Ovary (tissue), 9 donors: ENCODE results near the gene NUPR1. TPM values are rescaled to one million over a fixed set of nuclear protein-coding genes. Genes with fewer than 3 reads are reported as not detected.

Experiments used
- DNase-seq, 5 donors: peaks; one replicate each; pipeline ENCODE4 v3.0.0-alpha.2; 2019 to 2020
- H3K27ac ChIP-seq, 2 donors: fragments of 200-600 bp; one replicate each; pipeline versions ENCODE4 v1.5.1 to v1.8.0; 2019 to 2022
- H3K27me3 ChIP-seq: fragments of 200-600 bp; one replicate; pipeline ENCODE4 v1.8.0; 2022
- H3K36me3 ChIP-seq: fragments of 200-600 bp; sonication (generic); one replicate; pipeline ENCODE4 v1.5.1; 2019
- H3K4me1 ChIP-seq: one replicate; pipeline ENCODE4 v1.8.1; 2013; ENCODE audit warnings: mild to moderate bottlenecking, moderate library complexity; ENCODE audit not compliant: insufficient read depth
- H3K4me3 ChIP-seq: fragments of 200-600 bp; sonication (generic); one replicate; pipeline ENCODE4 v1.5.1; 2017
- H3K9me3 ChIP-seq, 2 donors: fragments of 200-600 bp in 1 of 2; sonication (generic) in 1 of 2; one replicate each; pipeline versions ENCODE4 v1.5.1 to v1.8.1; 2013 to 2019; ENCODE audit warnings: mild to moderate bottlenecking in 1 of 2, moderate library complexity in 1 of 2
- EP300 ChIP-seq: sonication (generic); formaldehyde crosslinking; IDR thresholded peaks from one replicate; pipeline ENCODE4 v1.6.1; 2017; ENCODE audit warnings: antibody characterized with exemption
- POLR2A ChIP-seq: fragments of 450-650 bp; IDR thresholded peaks from one replicate; pipeline ENCODE4 v1.6.1; 2017; ENCODE audit warnings: antibody characterized with exemption, mild to moderate bottlenecking, moderate library complexity
- WGBS, 3 donors: extraction: QIAGEN DNeasy Blood & Tissue Kit in 1 of 3; methylation state at CpG; one replicate each; pipeline versions ENCODE4 v1.1.5 to v1.1.7; 2013 to 2017; 5-methylcytosine and 5-hydroxymethylcytosine counted together
- intact Hi-C, 4 donors: fragments of 100-400 bp; cut with DNase I; formaldehyde crosslinking; loops; one replicate each; pipeline versions ENCODE4 v1.11.0 to v1.15.1; 2022 to 2023
- polyA plus RNA-seq, 2 donors: library from polyadenylated mRNA; stranded (reverse); fragments of 200-250 nt in 1 of 2; fragments of 350-450 nt in 1 of 2; fragmentation: Illumina TruSeq in 1 of 2; extraction: RNeasy Lipid Tissue Mini Kit (QIAGEN cat#74804) in 1 of 2; gene quantifications; one replicate each; pipeline ENCODE4 v1.2.3, GENCODE V29; 2013 to 2014
- total RNA-seq, 7 donors: library from RNA; depleted of rRNA in 2 of 7; stranded (reverse); fragments of >200 nt in 2 of 7; fragmentation: NEBNext Ultra II Directional in 3 of 7; extraction: Animal tissue kit (Norgen Biotek cat#: 25700) in 3 of 7; gene quantifications; one replicate each; pipeline versions ENCODE4 v1.1.0 to v1.2.4, GENCODE V29; 2016 to 2023
- TF ChIP-seq, protein P1 (sequence below), 3 donors: fragments of 450-650 bp in 2 of 3; fragments of 200-600 bp in 1 of 3; IDR thresholded peaks; one replicate each; pipeline versions ENCODE4 v1.5.1 to v1.8.0; 2016 to 2022; ENCODE audit warnings: antibody characterized with exemption in 3 of 3, mild to moderate bottlenecking in 1 of 3
- donor health status: DM: no; HTN: no; CAD: no; lungs with moderate emphysema.
- donor health status: DM: no; HTN: no; CAD: no.
- donor health status: Bipolar disorder and iron deficiency.
- donor health status: DM: yes; HTN: yes; CAD: no.
- donor health status: DM: no; HTN: no; CAD: no.
- donor health status: DM: yes; HTN: yes; CAD: no.

The NUPR1 gene
- total and polyA plus RNA-seq, 9 donors = 25.5 to 366 (median 129) TPM

DNA sequence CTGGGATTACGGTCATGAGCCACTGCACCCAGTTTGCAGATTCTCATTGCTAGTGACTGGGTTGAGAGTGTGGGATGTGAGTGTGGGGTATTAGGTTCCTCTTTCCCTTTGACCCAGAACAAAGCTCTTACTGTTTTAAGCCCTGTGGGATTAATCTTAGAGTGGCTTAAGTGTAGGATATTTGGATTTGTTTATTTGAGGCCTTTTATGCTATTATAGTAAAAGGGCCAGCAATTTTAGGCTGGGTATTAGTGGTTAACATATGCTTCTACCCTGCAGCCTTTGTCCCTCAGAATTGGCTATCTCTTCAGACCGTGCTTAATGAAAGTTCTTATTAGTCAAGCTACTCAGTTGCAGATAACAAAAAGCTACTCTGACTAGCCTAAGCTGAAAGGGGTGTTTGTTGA lies 18.1 kb upstream of the NUPR1 start:
- no peak for DNase-seq
- no peaks in the 10 kb centered on the region for H3K9me3 ChIP-seq

DNA sequence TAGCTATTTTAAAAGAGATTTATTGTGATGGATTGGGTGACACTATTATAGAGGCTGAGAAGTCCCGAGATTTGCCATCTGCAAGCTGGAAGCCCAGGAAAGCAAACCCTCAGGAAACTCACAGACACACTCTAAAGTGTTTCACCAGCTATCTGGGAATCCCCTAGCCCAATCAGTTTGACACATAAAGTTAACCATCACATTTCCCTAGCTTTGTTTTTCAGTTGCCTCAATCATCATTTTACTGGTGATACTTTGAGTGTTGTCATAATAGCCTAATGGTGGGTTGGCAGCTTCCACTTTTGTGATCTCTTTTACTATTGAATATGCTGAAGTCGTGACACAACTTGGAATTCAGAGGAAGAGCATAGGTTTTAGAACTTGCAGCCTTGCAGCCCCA lies 16.8 kb upstream of the NUPR1 start:
- Histone ChIP-seq H3K4me3 (no peak overlapping the region), H3K9me3 (no peaks in the 10 kb centered on the region), H3K27ac (no peak overlapping the region), H3K27me3 (no peaks in the 10 kb centered on the region), H3K36me3 (no peaks in the 10 kb centered on the region), H3K4me1 (no peaks in the 10 kb centered on the region)
- TF ChIP-seq EP300 = no peak
- TF ChIP-seq, protein P1, sequence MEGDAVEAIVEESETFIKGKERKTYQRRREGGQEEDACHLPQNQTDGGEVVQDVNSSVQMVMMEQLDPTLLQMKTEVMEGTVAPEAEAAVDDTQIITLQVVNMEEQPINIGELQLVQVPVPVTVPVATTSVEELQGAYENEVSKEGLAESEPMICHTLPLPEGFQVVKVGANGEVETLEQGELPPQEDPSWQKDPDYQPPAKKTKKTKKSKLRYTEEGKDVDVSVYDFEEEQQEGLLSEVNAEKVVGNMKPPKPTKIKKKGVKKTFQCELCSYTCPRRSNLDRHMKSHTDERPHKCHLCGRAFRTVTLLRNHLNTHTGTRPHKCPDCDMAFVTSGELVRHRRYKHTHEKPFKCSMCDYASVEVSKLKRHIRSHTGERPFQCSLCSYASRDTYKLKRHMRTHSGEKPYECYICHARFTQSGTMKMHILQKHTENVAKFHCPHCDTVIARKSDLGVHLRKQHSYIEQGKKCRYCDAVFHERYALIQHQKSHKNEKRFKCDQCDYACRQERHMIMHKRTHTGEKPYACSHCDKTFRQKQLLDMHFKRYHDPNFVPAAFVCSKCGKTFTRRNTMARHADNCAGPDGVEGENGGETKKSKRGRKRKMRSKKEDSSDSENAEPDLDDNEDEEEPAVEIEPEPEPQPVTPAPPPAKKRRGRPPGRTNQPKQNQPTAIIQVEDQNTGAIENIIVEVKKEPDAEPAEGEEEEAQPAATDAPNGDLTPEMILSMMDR (IDR thresholded peaks at IDR 0.05) = no peak
- TF ChIP-seq POLR2A = no peak
- WGBS, 3 donors = 90 to 98% (median 91%) methylated on average over 2 of the region's 2 CpGs
- no peak for DNase-seq
- intact Hi-C loops = no loop called here

More for the DNA sequence above, 18.1 kb upstream of the NUPR1 start:
- Histone ChIP-seq H3K27me3 (no peaks in the 10 kb centered on the region), H3K27ac (no peak overlapping the region), H3K4me1 (no peaks in the 10 kb centered on the region), H3K36me3 (no peaks in the 10 kb centered on the region), H3K4me3 (no peak overlapping the region)
- WGBS, 3 donors = 82 to 91% (median 84%) methylated on average over 2 of the region's 2 CpGs
- intact Hi-C loops = no loop called here
- TF ChIP-seq EP300 (no peak), POLR2A (no peak)
- TF ChIP-seq, protein P1 (IDR thresholded peaks at IDR 0.05) = no peak

DNA sequence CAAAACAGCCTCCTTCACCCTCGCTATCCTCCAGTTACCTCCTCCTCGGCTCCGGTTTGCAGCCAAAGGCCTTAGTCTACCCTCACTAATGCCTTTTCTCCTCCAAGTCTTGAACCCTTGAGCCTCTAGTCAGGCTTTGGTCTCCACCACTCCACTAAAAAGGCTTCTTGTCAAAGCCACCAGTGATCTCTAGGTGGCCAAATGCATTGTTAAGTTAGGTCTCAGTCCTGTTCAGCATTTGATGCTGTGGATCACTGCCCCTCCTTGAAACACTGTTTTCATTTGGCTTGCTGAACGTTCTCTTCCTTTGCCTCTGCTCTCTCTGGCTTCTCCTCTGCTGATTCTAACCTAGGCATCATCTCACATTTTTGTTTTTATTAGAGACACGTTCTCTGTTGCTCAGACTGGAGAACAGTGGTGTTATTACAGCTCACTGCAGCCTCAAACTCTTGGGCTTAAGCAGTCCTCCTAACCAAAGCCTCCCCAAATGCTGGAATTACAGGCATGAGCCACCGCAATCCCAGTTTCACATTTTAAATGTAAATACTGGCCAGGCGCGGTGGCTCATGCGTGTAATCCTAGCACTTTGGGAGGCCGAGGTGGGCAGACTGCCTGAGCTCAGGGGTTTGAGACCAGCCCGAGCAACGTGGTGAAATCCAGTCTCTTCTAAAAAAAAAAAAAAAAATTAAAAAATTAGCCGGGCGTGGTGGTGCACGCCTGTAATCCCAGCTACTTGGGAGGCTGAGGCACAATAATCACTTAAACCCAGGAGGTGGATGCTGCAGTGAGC lies 16.1 kb upstream of the NUPR1 start:
- Histone ChIP-seq H3K4me1 (no peaks in the 10 kb centered on the region), H3K27ac (peak overlapping the region in 1 of 2 donors; percentile 95), H3K36me3 (no peaks in the 10 kb centered on the region), H3K27me3 (no peaks in the 10 kb centered on the region), H3K9me3 (no peaks in the 10 kb centered on the region), H3K4me3 (peak overlapping the region; percentile 62)
- WGBS, 3 donors = 75 to 80% (median 78%) methylated on average over 15 of the region's 15 CpGs
- DNase-seq = peak in 1 of 5 donors; percentile 40
- intact Hi-C loops = no loop called here
- TF ChIP-seq EP300 = no peak
- TF ChIP-seq POLR2A = no peak
- TF ChIP-seq, protein P1 (IDR thresholded peaks at IDR 0.05) = no peak

DNA sequence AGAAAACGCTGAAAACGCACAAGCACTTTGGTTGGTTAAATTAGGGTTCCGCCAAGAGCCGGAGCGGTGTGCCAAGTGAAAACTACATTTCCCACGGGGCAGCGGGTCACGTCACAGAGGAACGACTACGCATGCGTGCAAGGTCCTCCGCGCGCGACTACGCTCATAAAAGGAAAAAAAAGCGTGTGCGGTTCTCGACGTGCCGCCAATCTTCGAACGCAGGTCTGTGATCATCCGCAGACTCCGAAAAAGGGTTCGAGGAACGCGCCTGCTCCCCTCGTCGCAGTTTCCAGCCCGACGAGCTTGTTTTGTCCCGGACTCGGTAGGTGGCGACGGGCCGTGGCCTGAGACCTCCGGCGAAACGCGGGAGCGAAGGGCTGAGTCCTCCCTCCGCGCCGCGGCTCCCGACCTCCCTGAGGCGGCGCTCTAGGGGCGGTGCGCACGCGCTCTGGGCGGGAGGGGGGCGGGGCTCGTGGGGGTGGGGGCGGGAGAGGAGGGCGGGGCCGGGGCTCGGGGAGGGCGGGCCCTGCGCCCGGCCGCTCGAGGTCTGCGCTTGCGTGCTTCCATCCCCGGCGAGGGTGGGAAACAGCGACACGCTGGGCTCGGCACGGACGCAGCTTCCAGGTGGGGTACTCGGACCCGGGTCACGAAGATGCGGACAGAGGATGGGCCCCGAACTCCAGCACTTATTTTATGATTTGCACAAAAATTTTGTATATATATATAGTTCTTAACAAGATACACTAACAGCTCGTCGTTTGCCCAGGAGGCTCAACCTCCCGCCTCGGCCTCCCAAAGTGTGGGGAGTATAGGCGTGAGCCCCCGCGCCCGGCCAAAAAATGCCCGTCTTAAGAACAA lies 15.2 kb upstream of the NUPR1 start, which contains the start of gene SGF29:
Gene SGF29 (plus strand): TSS at position 145 of the 858 bp plus-strand sequence. CDS start 27,150 bp downstream, outside the sequence.
- Histone ChIP-seq H3K27ac (peak within 1 kb of the TSS; percentile 76 to 95), H3K4me1 (no peaks in the 10 kb centered on the region), H3K9me3 (no peaks in the 10 kb centered on the region), H3K4me3 (peak within 1 kb of the TSS; percentile 62), H3K36me3 (no peaks in the 10 kb centered on the region), H3K27me3 (no peaks in the 10 kb centered on the region)
- TF ChIP-seq, protein P1 (IDR thresholded peaks at IDR 0.05) = peak; percentile 18 to 44 (median 24)
- no peak for TF ChIP-seq EP300
- peak; percentile 96 for TF ChIP-seq POLR2A
- peak; percentile 93 to 97 (median 95) for DNase-seq
- intact Hi-C loops = no loop called here
- 1% methylated on average over 60 to 87 of the region's 88 CpGs for WGBS, 3 donors
